H1 (cell line): ENCODE data around the gene HEATR5A. TPM values are rescaled to one million over a fixed set of nuclear protein-coding genes. Genes with fewer than 3 reads are reported as not detected.

Experiments
- CTCF ChIA-PET: fragments of 300-600 bp; sonication (Branson Sonifier 250); formaldehyde crosslinking; loops from one replicate; lab custom pipeline; 2021; ENCODE audit not compliant: partially characterized antibody; lab: Charles Lee
- POLR2A ChIA-PET: fragments of 300-600 bp; sonication (Branson Sonifier 250); formaldehyde crosslinking; loops from one replicate; lab custom pipeline; 2021; ENCODE audit warnings: inconsistent platforms; ENCODE audit not compliant: partially characterized antibody; lab: Charles Lee
- DNase-seq, 2 experiments: peaks; one replicate each; pipeline versions ENCODE4 v3.0.0 to v3.0.0-alpha.2; 2010 to 2022; ENCODE audit warnings: low spot score in 2 of 2, low read depth in 1 of 2, mixed read lengths in 1 of 2
- FAIRE-seq: peaks from 2 replicates; lab custom pipeline; 2011; peaks lifted over from hg19 to GRCh38; lab: Jason Lieb, UNC
- H2AFZ ChIP-seq: 2 replicates; pipeline ENCODE4 v1.8.1; 2012; ENCODE audit warnings: low read length, inconsistent platforms
- H2AK5ac ChIP-seq: 2 replicates; pipeline ENCODE4 v1.6.1; 2013; ENCODE audit warnings: low read depth, low read length
- H2BK120ac ChIP-seq: replicated peaks from 2 replicates; pipeline ENCODE3; 2013; ENCODE audit warnings: low read depth, low read length, inconsistent platforms
- H2BK12ac ChIP-seq: 2 replicates; pipeline ENCODE4 v1.6.1; 2013; ENCODE audit warnings: low read depth, low read length
- H2BK15ac ChIP-seq: 2 replicates; pipeline ENCODE4 v1.6.1; 2013; ENCODE audit warnings: low read length
- H2BK20ac ChIP-seq: 2 replicates; pipeline ENCODE4 v1.6.1; 2013; ENCODE audit warnings: low read length
- H2BK5ac ChIP-seq: 2 replicates; pipeline ENCODE4 v1.6.1; 2013; ENCODE audit warnings: low read depth, low read length
- H3K14ac ChIP-seq: 2 replicates; pipeline ENCODE4 v1.6.1; 2013; ENCODE audit warnings: inconsistent platforms; ENCODE audit not compliant: insufficient read length
- H3K18ac ChIP-seq: 2 replicates; pipeline ENCODE4 v1.6.1; 2013; ENCODE audit warnings: low read length; ENCODE audit errors: extremely low read depth
- H3K23ac ChIP-seq: 2 replicates; pipeline ENCODE4 v1.6.1; 2013; ENCODE audit warnings: inconsistent platforms; ENCODE audit not compliant: insufficient read length
- H3K23me2 ChIP-seq: 2 replicates; pipeline ENCODE4 v1.6.1; 2013; ENCODE audit warnings: low read depth, low read length
- H3K27ac ChIP-seq: 2 replicates; pipeline ENCODE4 v1.6.1; 2011; ENCODE audit warnings: low read depth, low read length, inconsistent platforms
- H3K27me3 ChIP-seq, 4 experiments: replicated peaks in 1 of 4; 1 replicate in 1 of 4; 2 replicates in 3 of 4; pipeline versions ENCODE4 v1.6.1 to v1.8.1; 2011 to 2013; ENCODE audit warnings: low read length in 3 of 4, mild to moderate bottlenecking in 3 of 4, inconsistent platforms in 2 of 4, mixed read lengths in 2 of 4, moderate library complexity in 1 of 4; ENCODE audit not compliant: control insufficient read depth in 3 of 4, insufficient read depth in 3 of 4; ENCODE audit errors: extremely low read depth in 1 of 4
- H3K36me3 ChIP-seq, 4 experiments: 2 replicates each; pipeline versions ENCODE4 v1.6.1 to v1.8.1; 2011 to 2013; ENCODE audit warnings: mild to moderate bottlenecking in 4 of 4, low read length in 3 of 4, moderate library complexity in 2 of 4, control low read depth in 1 of 4, inconsistent platforms in 1 of 4; ENCODE audit not compliant: insufficient read depth in 4 of 4, control insufficient read depth in 2 of 4
- H3K4ac ChIP-seq: replicated peaks from 2 replicates; pipeline ENCODE3; 2013; ENCODE audit warnings: low read length, low read depth, mixed read lengths, inconsistent platforms; ENCODE audit not compliant: insufficient read length
- H3K4me1 ChIP-seq, 4 experiments: replicated peaks in 1 of 4; 1 replicate in 1 of 4; 2 replicates in 3 of 4; pipeline versions ENCODE4 v1.6.1 to v1.8.1; 2011 to 2013; ENCODE audit warnings: low read length in 3 of 4, inconsistent platforms in 2 of 4, mixed read lengths in 1 of 4; ENCODE audit not compliant: insufficient read depth in 4 of 4, control insufficient read depth in 3 of 4
- H3K4me2 ChIP-seq, 2 experiments: 2 replicates each; pipeline versions ENCODE4 v1.6.1 to v1.8.1; 2011 to 2013; ENCODE audit warnings: low read depth in 2 of 2, low read length in 2 of 2, control low read depth in 1 of 2, inconsistent platforms in 1 of 2, mild to moderate bottlenecking in 1 of 2; ENCODE audit not compliant: insufficient read depth in 1 of 2
- H3K4me3 ChIP-seq, 4 experiments: fragments of 200-600, 300-600 bp in 1 of 4; sonication (generic), shearing (Covaris generic), sonication (Bioruptor Twin) in 1 of 4; 2 replicates each; pipeline versions ENCODE4 v1.5.1 to v1.8.1; 2011 to 2016; ENCODE audit warnings: low read length in 4 of 4, low read depth in 3 of 4, control low read depth in 2 of 4, inconsistent platforms in 2 of 4, mild to moderate bottlenecking in 2 of 4, mixed read lengths in 1 of 4, moderate library complexity in 1 of 4; ENCODE audit not compliant: insufficient read depth in 2 of 4; ENCODE audit errors: extremely low read depth in 1 of 4
- H3K56ac ChIP-seq: replicated peaks from 2 replicates; pipeline ENCODE3; 2013; ENCODE audit warnings: low read depth, mild to moderate bottlenecking, mixed read lengths, low read length, inconsistent platforms; ENCODE audit not compliant: insufficient read length
- H3K79me1 ChIP-seq: 2 replicates; pipeline ENCODE4 v1.6.1; 2013; ENCODE audit warnings: low read depth, low read length, control low read depth
- H3K79me2 ChIP-seq, 2 experiments: 2 replicates each; pipeline versions ENCODE4 v1.6.1 to v1.8.1; 2012 to 2013; ENCODE audit warnings: low read length in 2 of 2, mild to moderate bottlenecking in 2 of 2, inconsistent platforms in 1 of 2; ENCODE audit not compliant: insufficient read depth in 2 of 2, control insufficient read depth in 1 of 2
- H3K9ac ChIP-seq, 4 experiments: replicated peaks in 1 of 4; 1 replicate in 1 of 4; 2 replicates in 3 of 4; pipeline versions ENCODE4 v1.6.1 to v1.8.1; 2011 to 2013; ENCODE audit warnings: low read depth in 3 of 4, low read length in 3 of 4, control low read depth in 2 of 4, mild to moderate bottlenecking in 2 of 4, moderate library complexity in 2 of 4, inconsistent platforms in 1 of 4; ENCODE audit errors: extremely low read depth in 1 of 4
- H3K9me3 ChIP-seq, 2 experiments: 2 replicates each; pipeline versions ENCODE4 v1.6.1 to v1.8.1; 2012 to 2013; ENCODE audit warnings: mild to moderate bottlenecking in 2 of 2, moderate library complexity in 2 of 2, control low read depth in 1 of 2, inconsistent platforms in 1 of 2, low read depth in 1 of 2, low read length in 1 of 2, mixed read lengths in 1 of 2; ENCODE audit not compliant: insufficient read depth in 2 of 2
- H4K20me1 ChIP-seq, 2 experiments: replicated peaks in 1 of 2; 2 replicates each; pipeline versions ENCODE3 to v1.8.1; 2011 to 2013; ENCODE audit warnings: inconsistent platforms in 2 of 2, low read length in 2 of 2, mild to moderate bottlenecking in 1 of 2; ENCODE audit not compliant: insufficient read depth in 2 of 2, control insufficient read depth in 1 of 2
- H4K5ac ChIP-seq: 2 replicates; pipeline ENCODE4 v1.6.1; 2013; ENCODE audit warnings: low read length, low read depth, mixed read lengths, inconsistent platforms; ENCODE audit not compliant: insufficient read length
- H4K8ac ChIP-seq: 2 replicates; pipeline ENCODE4 v1.8.0; 2013; ENCODE audit warnings: mild to moderate bottlenecking, moderate library complexity, low read length, inconsistent platforms; ENCODE audit not compliant: insufficient read depth; ENCODE audit errors: extremely low read depth
- H4K91ac ChIP-seq: replicated peaks from 2 replicates; pipeline ENCODE3; 2013; ENCODE audit warnings: low read length, mixed read lengths, inconsistent platforms; ENCODE audit not compliant: insufficient read length
- CHD1 ChIP-seq: IDR thresholded peaks from 2 replicates; pipeline ENCODE4 v1.6.1; 2012; ENCODE audit warnings: low read depth, low read length, improper control_type of control experiment
- CREB1 ChIP-seq: IDR thresholded peaks from 2 replicates; pipeline ENCODE4 v1.6.1; 2012; ENCODE audit warnings: inconsistent platforms
- CTCF ChIP-seq, 3 experiments: IDR thresholded peaks; 1 replicate in 2 of 3; 2 replicates in 1 of 3; pipeline versions ENCODE4 v1.5.1 to v1.6.1; 2011; ENCODE audit warnings: low read length in 3 of 3, mild to moderate bottlenecking in 3 of 3, inconsistent platforms in 2 of 3, low read depth in 1 of 3, moderate library complexity in 1 of 3; ENCODE audit not compliant: insufficient read depth in 1 of 3; ENCODE audit errors: control extremely low read depth in 1 of 3
- EZH2 ChIP-seq: fragments of 200-600 bp; sonication (generic); IDR thresholded peaks from 2 replicates; pipeline ENCODE4 v1.7.1; 2012; ENCODE audit warnings: low read depth, mild to moderate bottlenecking, moderate library complexity, low read length, inconsistent platforms; ENCODE audit not compliant: severe bottlenecking
- HDAC2 ChIP-seq, 2 experiments: fragments of 300-600 bp in 1 of 2; sonication (generic) in 1 of 2; IDR thresholded peaks; 2 replicates each; pipeline ENCODE4 v1.6.1; 2011 to 2012; ENCODE audit warnings: low read depth in 2 of 2, low read length in 2 of 2, mild to moderate bottlenecking in 2 of 2, moderate library complexity in 2 of 2, borderline replicate concordance in 1 of 2, inconsistent platforms in 1 of 2
- SIN3A ChIP-seq, 2 experiments: IDR thresholded peaks in 1 of 2; conservative IDR thresholded peaks in 1 of 2; 2 replicates each; pipeline ENCODE4 v1.6.1; 2011 to 2012; ENCODE audit warnings: low read length in 2 of 2, improper control_type of control experiment in 1 of 2, low read depth in 1 of 2, mild to moderate bottlenecking in 1 of 2
- polyA plus RNA-seq, 7 experiments: library from polyadenylated mRNA; depleted of rRNA in 3 of 7; stranded (reverse) in 5 of 7; unstranded in 2 of 7; fragments of >200 nt in 5 of 7; fragments of 200-250 nt in 2 of 7; gene quantifications; 1 replicate in 5 of 7; 2 replicates in 1 of 7; 4 replicates in 1 of 7; pipeline versions ENCODE4 v1.2.1 to v1.2.3, GENCODE V29; 2011 to 2013; ENCODE audit warnings: missing spikeins in 2 of 7, mixed read lengths in 2 of 7
- total RNA-seq: library from RNA; stranded (reverse); fragmentation: NEBNext Ultra II Directional; extraction: Animal tissue kit (Norgen Biotek cat#: 25700); gene quantifications from 2 replicates; pipeline ENCODE4 v1.2.1, GENCODE V29; 2021

Gene HEATR5A
- total and polyA plus RNA-seq, 2 of the 8 experiments (the other 6 are each of a cell fraction or from before 2014, with no cell fraction given), result 9.0 to 36.2 TPM

DNA sequence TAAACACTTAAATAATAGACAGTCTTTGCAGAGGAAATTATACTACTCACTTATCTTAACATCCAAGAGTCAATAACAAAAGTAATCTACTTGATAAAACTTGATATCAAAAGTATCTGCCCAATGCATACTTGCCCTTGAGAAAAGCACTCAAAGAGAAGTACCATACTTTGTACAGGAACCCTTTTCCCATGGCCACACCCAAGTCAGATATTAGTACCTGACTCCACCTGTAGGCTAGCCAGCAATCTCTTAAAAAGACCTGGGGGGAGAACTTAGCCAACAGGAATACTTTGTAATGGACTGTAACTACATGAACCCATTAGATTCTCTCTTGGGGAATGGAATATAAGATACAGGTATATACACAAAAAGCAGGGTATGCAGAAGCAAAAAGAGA, 113.2 kb downstream of the HEATR5A start:
- Histone ChIP-seq H4K5ac (no peak overlapping the region), H4K8ac (no peak overlapping the region), H4K20me1 (no peaks in the 10 kb centered on the region), H3K23me2 (no peaks in the 10 kb centered on the region), H2BK120ac (no peak overlapping the region), H3K36me3 (peaks cover 0 to 3% (median 0%) of the 10 kb centered on the region in 4 experiments; a peak in 2 of 8 replicates), H4K91ac (no peak overlapping the region), H3K4ac (no peak overlapping the region)
- CTCF ChIA-PET, result no interaction called here
- TF ChIP-seq SIN3A (conservative IDR thresholded peaks at IDR 0.05 in 1 of 2, IDR thresholded peaks at IDR 0.05 in 1 of 2; ENCODE audit: low read depth in 1 of 2, low read length in 2 of 2) (no peak), CHD1 (no peak), CREB1 (no peak), EZH2 (no peak), HDAC2 (IDR thresholded peaks at IDR 0.05; ENCODE audit: borderline replicate concordance in 1 of 2, low read depth in 2 of 2, low read length in 2 of 2) (no peak), CTCF (IDR thresholded peaks at IDR 0.05; ENCODE audit: control extremely low read depth in 1 of 3, insufficient read depth in 1 of 3, low read depth in 1 of 3, low read length in 3 of 3) (no peak)
- TF ChIP-seq, all 59 proteins: peak for 0
- Histone ChIP-seq H3K9me3 (no peaks in the 10 kb centered on the region), H3K27ac (no peak overlapping the region), H3K18ac (no peak overlapping the region), H3K27me3 (no peaks in the 10 kb centered on the region), H3K4me2 (no peak overlapping the region), H2AFZ (no peak overlapping the region), H3K4me3 (no peak overlapping the region), H2BK12ac (no peak overlapping the region), H3K14ac (no peak overlapping the region), H3K9ac (no peak overlapping the region), H3K56ac (no peak overlapping the region), H3K79me1 (no peaks in the 10 kb centered on the region), H3K4me1 (no peaks in the 10 kb centered on the region), H2BK20ac (no peak overlapping the region), H2AK5ac (no peak overlapping the region), H2BK5ac (no peak overlapping the region), H3K23ac (no peak overlapping the region), H3K79me2 (no peaks in the 10 kb centered on the region), H2BK15ac (no peak overlapping the region)
- no peak for FAIRE-seq
- DNase-seq, result no peak
- POLR2A ChIA-PET, result no interaction called here
